Liver (tissue), 9 donors: ENCODE measurements around the gene KLHL42. TPM values are rescaled to one million over a fixed set of nuclear protein-coding genes. Genes with fewer than 3 reads are reported as not detected.

ENCODE experiments used
- DNase-seq: peaks from one replicate; pipeline ENCODE4 v3.0.0-alpha.2; 2017; ENCODE audit warnings: low spot score
- H3K27ac ChIP-seq, 2 donors: one replicate each; pipeline ENCODE4 v1.7.0; 2013; ENCODE audit warnings: inconsistent platforms in 2 of 2, low read length in 2 of 2, control low read depth in 1 of 2, low read depth in 1 of 2, mild to moderate bottlenecking in 1 of 2
- H3K27me3 ChIP-seq, 4 donors: one replicate each; pipeline versions ENCODE4 v1.6.1 to v1.7.0; 2013; ENCODE audit warnings: low read length in 3 of 4, inconsistent platforms in 1 of 4, mild to moderate bottlenecking in 1 of 4, moderate library complexity in 1 of 4; ENCODE audit not compliant: control insufficient read depth in 4 of 4, insufficient read depth in 4 of 4
- H3K36me3 ChIP-seq, 4 donors: one replicate each; pipeline versions ENCODE4 v1.6.1 to v1.7.0; 2013; ENCODE audit warnings: low read length in 3 of 4, mild to moderate bottlenecking in 3 of 4, low read depth in 1 of 4, moderate library complexity in 1 of 4; ENCODE audit not compliant: control insufficient read depth in 4 of 4, insufficient read depth in 3 of 4
- H3K4me1 ChIP-seq, 4 donors: one replicate each; pipeline versions ENCODE4 v1.6.1 to v1.7.0; 2013; ENCODE audit warnings: low read length in 3 of 4, mild to moderate bottlenecking in 3 of 4, moderate library complexity in 1 of 4; ENCODE audit not compliant: control insufficient read depth in 4 of 4, insufficient read depth in 4 of 4
- H3K4me3 ChIP-seq, 3 donors: one replicate each; pipeline versions ENCODE4 v1.6.1 to v1.7.0; 2013; ENCODE audit warnings: low read length in 3 of 3, control low read depth in 1 of 3, low read depth in 1 of 3, mild to moderate bottlenecking in 1 of 3
- H3K9ac ChIP-seq, 2 donors: one replicate each; pipeline ENCODE4 v1.7.0; 2013; ENCODE audit warnings: low read length in 2 of 2, mild to moderate bottlenecking in 2 of 2, moderate library complexity in 2 of 2, control low read depth in 1 of 2, low read depth in 1 of 2
- H3K9me3 ChIP-seq, 4 donors: one replicate each; pipeline versions ENCODE4 v1.6.1 to v1.7.0; 2013; ENCODE audit warnings: low read length in 3 of 4; ENCODE audit not compliant: control insufficient read depth in 4 of 4
- ATF3 ChIP-seq: IDR thresholded peaks from 2 replicates; pipeline ENCODE4 v1.6.1; 2016; ENCODE audit warnings: antibody characterized with exemption
- CTCF ChIP-seq: fragments of 150-350 bp; IDR thresholded peaks from 2 replicates; pipeline ENCODE4 v1.5.1; 2017; ENCODE audit warnings: improper control_type of control experiment, low read depth, low read length; ENCODE audit not compliant: missing input control
- EGR1 ChIP-seq, 2 donors: IDR thresholded peaks; 2 replicates each; pipeline ENCODE4 v1.6.1; 2016 to 2018; ENCODE audit warnings: antibody characterized with exemption in 2 of 2, low read depth in 2 of 2
- FOXA1 ChIP-seq: IDR thresholded peaks from 2 replicates; pipeline ENCODE4 v1.6.1; 2016; ENCODE audit warnings: antibody characterized with exemption
- FOXA2 ChIP-seq: IDR thresholded peaks from 2 replicates; pipeline ENCODE4 v1.6.1; 2016; ENCODE audit warnings: antibody characterized with exemption
- GABPA ChIP-seq, 2 donors: IDR thresholded peaks in 1 of 2; conservative IDR thresholded peaks in 1 of 2; 2 replicates each; pipeline ENCODE4 v1.6.1; 2016; ENCODE audit warnings: antibody characterized with exemption in 2 of 2, mild to moderate bottlenecking in 1 of 2, moderate library complexity in 1 of 2
- HNF4A ChIP-seq, 2 donors: conservative IDR thresholded peaks; 2 replicates each; pipeline ENCODE4 v1.6.1; 2016; ENCODE audit warnings: antibody characterized with exemption in 2 of 2, mild to moderate bottlenecking in 2 of 2
- HNF4G ChIP-seq: IDR thresholded peaks from 2 replicates; pipeline ENCODE4 v1.6.1; 2016; ENCODE audit warnings: antibody characterized with exemption
- JUND ChIP-seq, 2 donors: IDR thresholded peaks; 2 replicates each; pipeline ENCODE4 v1.6.1; 2016; ENCODE audit warnings: antibody characterized with exemption in 2 of 2
- MAX ChIP-seq: IDR thresholded peaks from 2 replicates; pipeline ENCODE4 v1.6.1; 2016; ENCODE audit warnings: antibody characterized with exemption
- NR2F2 ChIP-seq: IDR thresholded peaks from 2 replicates; pipeline ENCODE4 v1.6.1; 2016; ENCODE audit warnings: antibody characterized with exemption
- RAD21 ChIP-seq, 2 donors: IDR thresholded peaks; 2 replicates each; pipeline ENCODE4 v1.6.1; 2016; ENCODE audit warnings: antibody characterized with exemption in 2 of 2, mild to moderate bottlenecking in 2 of 2
- REST ChIP-seq: IDR thresholded peaks from 2 replicates; pipeline ENCODE4 v1.6.1; 2016; ENCODE audit warnings: antibody characterized with exemption, mild to moderate bottlenecking
- RXRA ChIP-seq, 2 donors: IDR thresholded peaks; 2 replicates each; pipeline ENCODE4 v1.6.1; 2017 to 2018; ENCODE audit warnings: antibody characterized with exemption in 2 of 2, mild to moderate bottlenecking in 1 of 2
- SP1 ChIP-seq: IDR thresholded peaks from 2 replicates; pipeline ENCODE4 v1.6.1; 2018; ENCODE audit warnings: antibody characterized with exemption, mild to moderate bottlenecking
- TAF1 ChIP-seq: conservative IDR thresholded peaks from 2 replicates; pipeline ENCODE4 v1.6.1; 2016; ENCODE audit warnings: antibody characterized with exemption, mild to moderate bottlenecking
- YY1 ChIP-seq: IDR thresholded peaks from 2 replicates; pipeline ENCODE4 v1.6.1; 2016; ENCODE audit warnings: antibody characterized with exemption, mild to moderate bottlenecking
- ZBTB33 ChIP-seq: IDR thresholded peaks from 2 replicates; pipeline ENCODE4 v1.6.1; 2016; ENCODE audit warnings: antibody characterized with exemption
- whole genome bisulfite sequencing: extraction: QIAGEN DNeasy Blood & Tissue Kit; methylation state at CpG from one replicate; pipeline ENCODE4 v1.1.7; 2013; 5-methylcytosine and 5-hydroxymethylcytosine counted together
- polyA plus RNA-seq, 2 donors: library from polyadenylated mRNA; stranded (reverse) in 1 of 2; unstranded in 1 of 2; fragments of 200-250 nt in 1 of 2; fragments of >200 nt in 1 of 2; fragmentation: Nextera tagmentation in 1 of 2; extraction: Ambion mirVana in 1 of 2; gene quantifications; one replicate each; pipeline versions ENCODE4 v1.2.1 to v1.2.3, GENCODE V29; 2013 to 2015
- total RNA-seq, 2 donors: library from RNA; depleted of rRNA; stranded (reverse); fragments of >200 nt; gene quantifications; one replicate each; pipeline ENCODE4 v1.2.3, GENCODE V29; 2014
- donor health status: healthy.
- donor health status: healthy.
- donor health status: healthy.
- donor health status: healthy.
- donor health status: healthy.

The KLHL42 gene
- total and polyA plus RNA-seq, 4 donors: 3.6 to 13.4 (median 6.4) TPM

GRCh38 chr12:27766587-27766986 is 13.4 kb upstream of the KLHL42 start:
- H3K4me3 ChIP-seq: no peak overlapping the region
- TF ChIP-seq MAX (no peak), ATF3 (no peak), NR2F2 (no peak), GABPA (IDR thresholded peaks at IDR 0.05 in 1 of 2, conservative IDR thresholded peaks at IDR 0.05 in 1 of 2) (no peak), FOXA1 (no peak), RAD21 (IDR thresholded peaks at IDR 0.05) (no peak), RXRA (IDR thresholded peaks at IDR 0.05) (no peak), CTCF (no peak), EGR1 (IDR thresholded peaks at IDR 0.05; ENCODE audit: low read depth in 2 of 2) (no peak), JUND (IDR thresholded peaks at IDR 0.05) (no peak), ZBTB33 (no peak), FOXA2 (no peak), SP1 (no peak), REST (no peak), HNF4G (no peak), TAF1 (no peak), HNF4A (conservative IDR thresholded peaks at IDR 0.05) (no peak), YY1 (no peak)
- no peaks in the 10 kb centered on the region for H3K36me3 ChIP-seq
- no peak for DNase-seq
- no peaks in the 10 kb centered on the region for H3K4me1 ChIP-seq
- 94% methylated on average over 3 of the region's 3 CpGs for WGBS
- H3K27me3 ChIP-seq: no peaks in the 10 kb centered on the region
- H3K9me3 ChIP-seq: no peaks in the 10 kb centered on the region
- no peak overlapping the region for H3K27ac ChIP-seq
- H3K9ac ChIP-seq: no peak overlapping the region
